HepG2 (cell line): Measurements from ENCODE around the gene IGFALS. TPM values are rescaled to one million over a fixed set of nuclear protein-coding genes. Genes with fewer than 3 reads are reported as not detected.

ENCODE experiments used
- ATAC-seq: fragments of 200-7000 bp; cut with Tn5 transposase; 3 replicates; pipeline ENCODE4 v1.9.1; 2020; ENCODE audit warnings: mild to moderate bottlenecking, moderate library complexity
- BruUV-seq: library from RNA; stranded (reverse); fragments of 400-500 nt; replicated peaks from 2 replicates; lab custom pipeline; 2021; lab: Mats Ljungman, UMichigan
- CTCF ChIA-PET: fragments of 300-600 bp; formaldehyde crosslinking; extraction: SDS; loops from one replicate; lab custom pipeline; 2021; ENCODE audit warnings: low total read pairs, inconsistent platforms, low intra/inter-chr PET ratio; lab: Yijun Ruan, JAX
- POLR2A ChIA-PET: fragments of 350-600 bp; sonication (Branson Sonifier 250); formaldehyde crosslinking; loops from one replicate; lab custom pipeline; 2020; ENCODE audit warnings: antibody characterized with exemption, inconsistent platforms; lab: Yijun Ruan, JAX
- DNase-seq: peaks from one replicate; pipeline ENCODE4 v3.0.0-alpha.2; 2015; ENCODE audit warnings: low spot score
- FAIRE-seq: peaks from 3 replicates; lab custom pipeline; 2011; peaks lifted over from hg19 to GRCh38; lab: Jason Lieb, UNC
- H2AFZ ChIP-seq: one replicate; pipeline ENCODE4 v1.6.1; 2011; ENCODE audit warnings: low read length, inconsistent platforms
- H3K27ac ChIP-seq: fragments of 300-600 bp; 3 replicates; pipeline ENCODE4 v1.8.0; 2011; ENCODE audit warnings: mixed run types, mild to moderate bottlenecking, mixed read lengths, low read length, inconsistent platforms; ENCODE audit not compliant: insufficient read depth; ENCODE audit errors: extremely low read length
- H3K27me3 ChIP-seq, 2 experiments: fragments of 200-600 bp in 1 of 2; 2 replicates in 1 of 2; 3 replicates in 1 of 2; pipeline versions ENCODE4 v1.6.0 to v1.8.0; 2011; ENCODE audit warnings: low read length in 2 of 2, mild to moderate bottlenecking in 2 of 2, moderate library complexity in 2 of 2, inconsistent platforms in 1 of 2; ENCODE audit not compliant: insufficient read depth in 2 of 2, control insufficient read depth in 1 of 2
- H3K36me3 ChIP-seq, 2 experiments: fragments of 200-600 bp in 1 of 2; replicated peaks in 1 of 2; 2 replicates in 1 of 2; 3 replicates in 1 of 2; pipeline versions ENCODE4 v1.5.1 to v1.8.0; 2011; ENCODE audit warnings: low read length in 2 of 2, inconsistent platforms in 1 of 2; ENCODE audit not compliant: insufficient read depth in 2 of 2, control insufficient read depth in 1 of 2
- H3K4me1 ChIP-seq: 2 replicates; pipeline ENCODE4 v1.5.1; 2012; ENCODE audit warnings: low read length, inconsistent platforms; ENCODE audit not compliant: insufficient read depth
- H3K4me2 ChIP-seq: 2 replicates; pipeline ENCODE4 v1.6.0; 2011; ENCODE audit warnings: low read depth, low read length, inconsistent platforms
- H3K4me3 ChIP-seq, 3 experiments: fragments of 200-600 bp in 1 of 3; sonication (generic), shearing (Covaris generic) in 1 of 3; replicated peaks in 1 of 3; 2 replicates each; pipeline ENCODE4 v1.5.1; 2011 to 2016; ENCODE audit warnings: low read length in 3 of 3, inconsistent platforms in 2 of 3, low read depth in 2 of 3, mild to moderate bottlenecking in 2 of 3, control low read depth in 1 of 3, mixed read lengths in 1 of 3; ENCODE audit not compliant: insufficient read depth in 1 of 3
- H3K79me2 ChIP-seq: one replicate; pipeline ENCODE4 v1.6.1; 2011; ENCODE audit warnings: low read length, inconsistent platforms; ENCODE audit not compliant: insufficient read depth
- H3K9ac ChIP-seq: 2 replicates; pipeline ENCODE4 v1.6.0; 2011; ENCODE audit warnings: mild to moderate bottlenecking, low read depth, low read length, inconsistent platforms; ENCODE audit not compliant: insufficient read depth
- H3K9me3 ChIP-seq: 2 replicates; pipeline ENCODE4 v1.5.1; 2012; ENCODE audit warnings: mild to moderate bottlenecking, low read length
- H4K20me1 ChIP-seq: 2 replicates; pipeline ENCODE4 v1.6.0; 2011; ENCODE audit warnings: inconsistent platforms, mild to moderate bottlenecking, low read length, moderate library complexity; ENCODE audit not compliant: insufficient read depth
- ARNT ChIP-seq: fragments of 450-650 bp; IDR thresholded peaks from 2 replicates; pipeline ENCODE4 v1.6.1; 2017
- CENPX ChIP-seq: sonication (generic); formaldehyde crosslinking; IDR thresholded peaks from 2 replicates; pipeline ENCODE4 v1.9.0; 2021; ENCODE audit warnings: mild to moderate bottlenecking, missing genetic modification reagents, moderate library complexity
- FOXM1 ChIP-seq: sonication (generic); formaldehyde crosslinking; IDR thresholded peaks from 2 replicates; pipeline ENCODE4 v1.5.0; 2020; ENCODE audit warnings: missing genetic modification reagents
- KMT2B ChIP-seq: IDR thresholded peaks from 2 replicates; pipeline ENCODE4 v1.6.1; 2016; ENCODE audit warnings: missing genetic modification reagents, missing compliant biosample characterization
- RARG ChIP-seq: sonication (generic); formaldehyde crosslinking; IDR thresholded peaks from 2 replicates; pipeline ENCODE4 v1.4.0; 2020; ENCODE audit warnings: low read depth, mild to moderate bottlenecking, missing genetic modification reagents
- SALL1 ChIP-seq: sonication (generic); formaldehyde crosslinking; IDR thresholded peaks from 2 replicates; pipeline ENCODE4 v1.8.0; 2022; ENCODE audit warnings: mild to moderate bottlenecking, missing genetic modification reagents
- SRSF1 ChIP-seq: fragments of 200-400 bp; formaldehyde crosslinking; optimal IDR thresholded peaks from 2 replicates; pipeline ENCODE3; 2017; ENCODE audit warnings: mild to moderate bottlenecking, low read depth, low read length, moderate library complexity
- TBX3 ChIP-seq: fragments of 450-650 bp; IDR thresholded peaks from 2 replicates; pipeline ENCODE4 v1.6.1; 2017; ENCODE audit warnings: antibody characterized with exemption, mild to moderate bottlenecking, inconsistent platforms, borderline replicate concordance
- YY1 ChIP-seq: IDR thresholded peaks from 2 replicates; pipeline ENCODE4 v1.6.1; 2011; ENCODE audit warnings: low read length, low read depth, moderate library complexity, mild to moderate bottlenecking; ENCODE audit not compliant: insufficient read depth, insufficient replicate concordance
- ZBTB42 ChIP-seq: sonication (generic); formaldehyde crosslinking; IDR thresholded peaks from 2 replicates; pipeline ENCODE4 v1.5.0; 2020; ENCODE audit warnings: mild to moderate bottlenecking, missing genetic modification reagents
- ZC3H4 ChIP-seq: sonication (generic); formaldehyde crosslinking; IDR thresholded peaks from 2 replicates; pipeline ENCODE4 v1.4.0; 2020; ENCODE audit warnings: missing genetic modification reagents, borderline replicate concordance
- ZFAT ChIP-seq: sonication (generic); formaldehyde crosslinking; conservative IDR thresholded peaks from 2 replicates; pipeline ENCODE4 v1.8.1; 2023; ENCODE audit warnings: missing genetic modification reagents, inconsistent platforms
- ZNF235 ChIP-seq: sonication (generic); formaldehyde crosslinking; IDR thresholded peaks from 2 replicates; pipeline ENCODE4 v1.8.1; 2023; ENCODE audit warnings: mild to moderate bottlenecking, missing genetic modification reagents, borderline replicate concordance
- WGBS: methylation state at CpG from one replicate; pipeline ENCODE4 v1.1.6; 2017; ENCODE audit warnings: low lambda C conversion rate; 5-methylcytosine and 5-hydroxymethylcytosine counted together
- in situ Hi-C: cut with HindIII; loops from 2 replicates; pipeline ENCODE4 v1.10.0; 2017; ENCODE audit warnings: low pct_unique_long_range_greater_than_20kb; ENCODE audit not compliant: extremely low pct_ligation_motif_present
- intact Hi-C: fragments of 100-400 bp; cut with micrococcal nuclease; formaldehyde crosslinking; loops from one replicate; pipeline ENCODE4 v1.10.0; 2022; ENCODE audit not compliant: unreplicated experiment
- polyA plus RNA-seq, 8 experiments: library from polyadenylated mRNA; depleted of rRNA in 3 of 8; stranded (reverse) in 7 of 8; unstranded in 1 of 8; fragments of >200 nt; fragmentation: Illumina TruSeq in 4 of 8; extraction: Trizol in 4 of 8; gene quantifications; 2 replicates each; pipeline versions ENCODE4 v1.2.1 to v1.2.3, GENCODE V29; 2011 to 2016; ENCODE audit warnings: low read depth in 4 of 8, missing spikeins in 1 of 8, mixed read lengths in 1 of 8; ENCODE audit not compliant: insufficient read depth in 1 of 8
- total RNA-seq, 5 experiments: library from RNA; depleted of rRNA; stranded (reverse); fragments of >200 nt; fragmentation: Illumina TruSeq; extraction: Trizol; gene quantifications; 2 replicates each; pipeline ENCODE4 v1.2.3, GENCODE V29; 2016; ENCODE audit warnings: low read depth in 1 of 5
- TF ChIP-seq, protein P1 (sequence below): sonication (generic); formaldehyde crosslinking; IDR thresholded peaks from 2 replicates; pipeline ENCODE4 v1.5.1; 2020; ENCODE audit warnings: mild to moderate bottlenecking, missing genetic modification reagents, borderline replicate concordance
- TF ChIP-seq, protein P2 (sequence below): sonication (generic); formaldehyde crosslinking; IDR thresholded peaks from 2 replicates; pipeline ENCODE4 v1.4.0; 2020; ENCODE audit warnings: missing genetic modification reagents
- TF ChIP-seq, protein P3 (sequence below): sonication (generic); formaldehyde crosslinking; IDR thresholded peaks from 2 replicates; pipeline ENCODE4 v1.5.0; 2020; ENCODE audit warnings: missing genetic modification reagents

The IGFALS gene
- total and polyA plus RNA-seq, 2 of the 13 experiments (the other 11 are each of a cell fraction or from before 2014, with no cell fraction given), result 0.34 to 2.4 TPM

DNA sequence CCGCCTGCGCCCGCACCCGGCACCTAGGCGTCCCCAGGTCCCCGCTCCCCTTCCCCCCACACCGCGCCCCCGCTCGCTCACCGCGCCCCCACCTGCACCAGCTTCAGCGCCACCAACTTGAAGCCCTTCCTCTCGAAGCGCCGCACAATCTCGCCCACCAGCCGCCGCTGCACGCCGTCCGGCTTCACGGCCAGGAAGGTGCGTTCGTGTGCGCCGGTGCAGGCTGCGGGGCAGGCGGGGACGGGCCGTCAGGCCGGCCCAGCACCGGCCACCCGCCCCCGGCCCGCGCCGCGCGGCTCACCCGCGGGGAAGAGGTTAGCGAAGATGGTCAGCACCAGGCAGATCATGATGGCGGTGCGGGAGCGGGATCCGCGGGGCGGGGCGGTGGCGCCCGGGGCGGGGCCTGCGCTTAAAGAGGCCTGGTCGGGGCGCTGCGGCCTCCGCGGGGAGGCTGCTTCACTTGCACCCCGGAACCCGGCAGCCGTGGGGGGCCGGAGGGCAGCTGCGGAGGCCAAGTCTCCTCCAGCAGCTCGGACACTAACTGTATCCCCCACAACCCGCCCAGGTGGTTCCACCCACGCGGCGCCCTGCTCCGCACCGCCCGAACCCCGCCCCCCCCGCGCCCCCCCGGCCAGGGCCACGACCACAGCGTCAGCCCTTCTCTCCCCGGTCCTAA is 22.2 kb downstream of the IGFALS start, which contains the start of gene NME3 (continued):
- peak; percentile 77 for TF ChIP-seq YY1
- TF ChIP-seq KMT2B (CRISPR knock-in tag), result no peak

GRCh38 chr16:1770328-1771187 is 22.9 kb downstream of the IGFALS start:
- peak overlapping the region; percentile 91 for H3K4me2 ChIP-seq
- CTCF ChIA-PET, result no interaction called here
- peaks cover 30% of the 10 kb centered on the region for H3K79me2 ChIP-seq
- no peak overlapping the region for H3K27ac ChIP-seq
- H2AFZ ChIP-seq, result no peak overlapping the region
- H3K4me3 ChIP-seq, result peak overlapping the region; percentile 94 to 96 (median 95); a peak in 4 of 6 replicates
- in situ Hi-C loops (no loop called here), intact Hi-C loops (loop anchor here (5.0 kb wide), 1 partner anchor 42 kb away; no protein-coding TSS in a partner anchor)
- DNase-seq (no peak), FAIRE-seq (no peak), ATAC-seq (no peak)
- BruUV-seq, result TSS peak; percentile 12
- no peaks in the 10 kb centered on the region; a peak in 2 of 5 replicates for H3K27me3 ChIP-seq
- H3K9me3 ChIP-seq, result no peaks in the 10 kb centered on the region
- 96% methylated on average over 48 of the region's 81 CpGs for WGBS
- H3K9ac ChIP-seq, result peak overlapping the region; percentile 60; the same call in 1 of the 2 replicates
- H3K36me3 ChIP-seq, result peaks cover 6 to 26% of the 10 kb centered on the region in 2 experiments; a peak in 4 of 5 replicates
- H3K4me1 ChIP-seq, result peaks cover 12% of the 10 kb centered on the region
- no peaks in the 10 kb centered on the region for H4K20me1 ChIP-seq
- POLR2A ChIA-PET, result interaction anchor here (1.3 kb wide), 1 partner anchor 57 kb away, joined by 4 read pairs; the partner anchor contains the start of gene FAHD1
- peak; percentile 33; the same call in 1 of the 2 replicates for TF ChIP-seq ZC3H4
- TF ChIP-seq SRSF1, result peak; percentile 19
- no peak for TF ChIP-seq RARG
- TF ChIP-seq, protein P1, sequence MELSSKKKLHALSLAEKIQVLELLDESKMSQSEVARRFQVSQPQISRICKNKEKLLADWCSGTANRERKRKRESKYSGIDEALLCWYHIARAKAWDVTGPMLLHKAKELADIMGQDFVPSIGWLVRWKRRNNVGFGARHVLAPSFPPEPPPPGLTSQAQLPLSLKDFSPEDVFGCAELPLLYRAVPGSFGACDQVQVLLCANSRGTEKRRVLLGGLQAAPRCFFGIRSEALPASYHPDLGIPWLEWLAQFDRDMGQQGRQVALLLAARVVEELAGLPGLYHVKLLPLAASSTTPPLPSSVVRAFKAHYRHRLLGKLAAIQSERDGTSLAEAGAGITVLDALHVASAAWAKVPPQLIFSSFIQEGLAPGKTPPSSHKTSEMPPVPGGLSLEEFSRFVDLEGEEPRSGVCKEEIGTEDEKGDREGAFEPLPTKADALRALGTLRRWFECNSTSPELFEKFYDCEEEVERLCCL, result no peak
- TF ChIP-seq, protein P2, sequence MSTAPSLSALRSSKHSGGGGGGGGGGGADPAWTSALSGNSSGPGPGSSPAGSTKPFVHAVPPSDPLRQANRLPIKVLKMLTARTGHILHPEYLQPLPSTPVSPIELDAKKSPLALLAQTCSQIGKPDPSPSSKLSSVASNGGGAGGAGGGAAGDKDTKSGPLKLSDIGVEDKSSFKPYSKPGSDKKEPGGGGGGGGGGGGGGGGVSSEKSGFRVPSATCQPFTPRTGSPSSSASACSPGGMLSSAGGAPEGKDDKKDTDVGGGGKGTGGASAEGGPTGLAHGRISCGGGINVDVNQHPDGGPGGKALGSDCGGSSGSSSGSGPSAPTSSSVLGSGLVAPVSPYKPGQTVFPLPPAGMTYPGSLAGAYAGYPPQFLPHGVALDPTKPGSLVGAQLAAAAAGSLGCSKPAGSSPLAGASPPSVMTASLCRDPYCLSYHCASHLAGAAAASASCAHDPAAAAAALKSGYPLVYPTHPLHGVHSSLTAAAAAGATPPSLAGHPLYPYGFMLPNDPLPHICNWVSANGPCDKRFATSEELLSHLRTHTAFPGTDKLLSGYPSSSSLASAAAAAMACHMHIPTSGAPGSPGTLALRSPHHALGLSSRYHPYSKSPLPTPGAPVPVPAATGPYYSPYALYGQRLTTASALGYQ, result no peak
- no peak for TF ChIP-seq ZNF235
- TF ChIP-seq FOXM1, result no peak
- TF ChIP-seq, protein P3, sequence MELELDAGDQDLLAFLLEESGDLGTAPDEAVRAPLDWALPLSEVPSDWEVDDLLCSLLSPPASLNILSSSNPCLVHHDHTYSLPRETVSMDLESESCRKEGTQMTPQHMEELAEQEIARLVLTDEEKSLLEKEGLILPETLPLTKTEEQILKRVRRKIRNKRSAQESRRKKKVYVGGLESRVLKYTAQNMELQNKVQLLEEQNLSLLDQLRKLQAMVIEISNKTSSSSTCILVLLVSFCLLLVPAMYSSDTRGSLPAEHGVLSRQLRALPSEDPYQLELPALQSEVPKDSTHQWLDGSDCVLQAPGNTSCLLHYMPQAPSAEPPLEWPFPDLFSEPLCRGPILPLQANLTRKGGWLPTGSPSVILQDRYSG, result no peak
- TF ChIP-seq TBX3, result no peak
- TF ChIP-seq ZFAT, result no peak
- TF ChIP-seq ARNT, result no peak
- TF ChIP-seq SALL1 (CRISPR knock-in tag), result no peak
- TF ChIP-seq ZBTB42, result no peak
- TF ChIP-seq CENPX (CRISPR knock-in tag), result no peak
